GM10248 (cell line): ENCODE data around the gene ZC3H7A.

Source experiments
- CTCF ChIA-PET: fragments of 300-600 bp; sonication (Branson Sonifier 250); formaldehyde crosslinking; extraction: SDS; loops from one replicate; lab custom pipeline; 2021; ENCODE audit warnings: antibody characterized with exemption; lab: Yijun Ruan, JAX
- POLR2A ChIA-PET: fragments of 350-650 bp; sonication (Branson Sonifier 250); formaldehyde crosslinking; extraction: SDS; loops from one replicate; lab custom pipeline; 2020; ENCODE audit warnings: antibody characterized with exemption; lab: Yijun Ruan, JAX
- DNase-seq: peaks from one replicate; pipeline ENCODE4 v3.0.0; 2012; ENCODE audit errors: extremely low spot score
- CTCF ChIP-seq: IDR thresholded peaks from 2 replicates; pipeline ENCODE4 v1.5.1; 2012; ENCODE audit warnings: mild to moderate bottlenecking, low read depth; ENCODE audit errors: extremely low read depth, missing control alignments, control extremely low read depth

ZC3H7A gene

DNA sequence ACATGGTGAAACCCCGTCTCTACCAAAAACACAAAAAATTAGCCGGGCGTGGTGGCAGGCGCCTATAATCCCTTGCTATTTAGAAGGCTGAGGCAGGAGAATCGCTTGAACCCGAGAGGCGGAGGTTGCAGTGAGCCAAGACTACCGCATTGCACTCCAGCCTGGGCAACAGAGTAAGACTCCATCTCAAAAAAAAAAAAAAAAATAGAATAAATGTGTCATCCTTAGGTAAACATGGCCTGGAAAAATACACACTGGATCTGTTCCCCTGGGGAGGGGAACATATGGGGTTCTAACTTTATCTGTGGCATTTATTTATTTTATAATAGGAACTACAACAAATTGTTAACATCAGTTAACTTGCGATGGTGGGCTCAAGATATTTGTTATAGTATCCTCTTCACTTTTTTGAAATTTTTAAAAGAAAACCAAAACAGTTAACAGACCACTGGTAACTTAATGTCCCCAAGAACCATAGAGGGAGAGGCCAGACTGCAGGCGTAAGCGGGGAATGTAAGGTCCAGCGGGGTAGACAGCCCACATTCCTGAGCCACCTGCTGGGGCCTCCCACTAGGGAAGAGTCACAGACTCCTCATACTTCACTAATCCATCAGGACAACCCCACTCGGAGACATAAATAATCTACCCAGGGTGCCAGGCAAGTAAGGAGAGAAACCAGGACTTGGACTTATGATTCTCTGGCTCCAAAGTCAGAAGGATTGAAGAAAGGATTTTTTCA, 41.9 kb downstream of the ZC3H7A start:
- POLR2A ChIA-PET = interaction anchor here (0.6 kb wide), 1 partner anchor 23 kb away, joined by 3 read pairs; no protein-coding TSS in a partner anchor
- DNase-seq = no peak
- no peak for TF ChIP-seq CTCF
- CTCF ChIA-PET = no interaction called here

- ChIA-PET POLR2A (no interaction called here), CTCF (interaction anchor here (2.0 kb wide), 1 partner anchor 45 kb away, joined by 6 read pairs; the partner anchor contains the start of gene ZC3H7A)
- TF ChIP-seq CTCF = no peak
- DNase-seq = no peak
Observed at GRCh38 chr16:11752856-11753255, 44.2 kb downstream of the ZC3H7A start.

- CTCF ChIA-PET = interaction anchor here (0.7 to 1.5 kb wide), 2 partner anchors 10 to 18 kb away, joined by 4 read pairs; no protein-coding TSS in a partner anchor
- no peak for TF ChIP-seq CTCF
- POLR2A ChIA-PET = interaction anchor here (0.7 kb wide), 1 partner anchor 209 kb away, joined by 3 read pairs; no protein-coding TSS in a partner anchor
- no peak for DNase-seq
Observed at GRCh38 chr16:11750056-11750455, 47.0 kb downstream of the ZC3H7A start.

GRCh38 chr16:11748404-11749254, 48.4 kb downstream of the ZC3H7A start:
- no peak for TF ChIP-seq CTCF
- no peak for DNase-seq
- ChIA-PET POLR2A (no interaction called here), CTCF (no interaction called here)

DNA sequence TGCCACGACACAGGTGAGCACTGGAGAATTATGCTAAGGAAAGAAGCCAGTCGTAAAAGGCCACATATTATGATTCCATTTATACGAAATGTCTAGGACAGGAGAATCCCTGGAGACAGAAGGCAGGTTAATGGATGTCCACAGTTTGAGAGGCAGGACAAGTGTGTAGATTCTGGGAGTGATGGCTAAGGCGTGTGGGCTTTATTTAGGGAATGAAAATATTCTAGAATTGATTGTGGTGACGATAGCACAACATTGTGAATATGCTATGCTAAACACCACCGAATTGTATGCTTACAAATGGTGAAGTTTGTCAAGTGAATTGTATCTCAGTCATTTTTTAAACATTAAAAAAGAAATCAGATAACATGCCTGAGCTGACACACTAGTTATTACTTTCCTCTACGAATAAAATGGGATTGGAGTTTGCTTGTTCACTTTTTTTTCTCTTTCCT, 49.1 kb downstream of the ZC3H7A start:
- no peak for DNase-seq
- CTCF ChIA-PET = no interaction called here
- POLR2A ChIA-PET = no interaction called here
- no peak for TF ChIP-seq CTCF

GRCh38 chr16:11744075-11744470, 53.0 kb downstream of the ZC3H7A start:
- CTCF ChIA-PET = interaction anchor here (1.2 to 6.3 kb wide), 3 partner anchors 33 to 54 kb away, joined by 3 to 35 read pairs (median 4); partner anchors contain the start of gene ZC3H7A
- POLR2A ChIA-PET = interaction anchor here (2.1 kb wide), 1 partner anchor 54 kb away, joined by 17 read pairs; the partner anchor contains the start of gene ZC3H7A
- no peak for TF ChIP-seq CTCF
- no peak for DNase-seq
